AG09309 (cell line): ENCODE data around the gene EDN3.
"Not testable (repeated sequence)": the region's sequence is repeated elsewhere in the genome, so short reads cannot be mapped to it uniquely, and the experiment has no call there.

Experiments
- DNase-seq: peaks from one replicate; pipeline ENCODE4 v3.0.0-alpha.2; 2010; ENCODE audit warnings: low read depth
- H3K4me3 ChIP-seq: 2 replicates; pipeline ENCODE4 v1.5.1; 2011; ENCODE audit warnings: mild to moderate bottlenecking, low read depth, low read length, moderate library complexity; ENCODE audit not compliant: control insufficient read depth
- CTCF ChIP-seq: IDR thresholded peaks from 2 replicates; pipeline ENCODE4 v1.5.1; 2011; ENCODE audit warnings: mild to moderate bottlenecking, low read depth, low read length, inconsistent platforms; ENCODE audit not compliant: insufficient read depth, control insufficient read depth; ENCODE audit errors: missing control alignments

EDN3 gene

GRCh38 chr20:59351157-59352040 lies 51.0 kb downstream of the EDN3 start:
- TF ChIP-seq CTCF: no peak
- no peak for DNase-seq
- H3K4me3 ChIP-seq: no peak overlapping the region

GRCh38 chr20:59352541-59352940 lies 52.1 kb downstream of the EDN3 start:
- no peak for DNase-seq
- no peak overlapping the region for H3K4me3 ChIP-seq
- no peak for TF ChIP-seq CTCF

GRCh38 chr20:59352990-59353389 lies 52.6 kb downstream of the EDN3 start:
- TF ChIP-seq CTCF: no peak
- no peak for DNase-seq
- no peak overlapping the region for H3K4me3 ChIP-seq

- no peak overlapping the region for H3K4me3 ChIP-seq
- no peak for TF ChIP-seq CTCF
- DNase-seq: no peak
Measured at GRCh38 chr20:59354460-59354859, 54.0 kb downstream of the EDN3 start.

GRCh38 chr20:59355242-59355641 lies 54.8 kb downstream of the EDN3 start:
- TF ChIP-seq CTCF: no peak

GRCh38 chr20:59356662-59357165 lies 56.3 kb downstream of the EDN3 start:
- no peak overlapping the region for H3K4me3 ChIP-seq
- no peak for DNase-seq
- no peak for TF ChIP-seq CTCF

More at GRCh38 chr20:59355242-59355641, 54.8 kb downstream of the EDN3 start:
- H3K4me3 ChIP-seq: no peak overlapping the region
- no peak for DNase-seq

- DNase-seq, H3K4me3 ChIP-seq: not testable (repeated sequence)
Measured at GRCh38 chr20:59358793-59359192, 58.4 kb downstream of the EDN3 start.
